ENCODE data around the gene PEAR1.

- TF ChIP-seq CTCF (conservative IDR thresholded peaks at IDR 0.05 in 1 of 2, IDR thresholded peaks at IDR 0.05 in 1 of 2; ENCODE audit: low read depth in 1 of 2, low read length in 2 of 2) = no peak
- no peak for TF ChIP-seq EZH2 (IDR thresholded peaks at IDR 0.05; ENCODE audit: low read length, missing control alignments)
These were observed 48.2 kb downstream of the PEAR1 start for GRCh38 chr1:156941675-156942074.

Data from fibroblast of lung (primary cell).